Left lobe of liver (tissue), 2 donors: ENCODE measurements around the gene KIAA1210. TPM values are rescaled to one million over a fixed set of nuclear protein-coding genes. Genes with fewer than 3 reads are reported as not detected.

Experiments used
- ATAC-seq: fragments of 200-7000 bp; cut with Tn5 transposase; one replicate; pipeline ENCODE4 v1.9.1; 2020; ENCODE audit warnings: mild to moderate bottlenecking, moderate library complexity
- DNase-seq: peaks from one replicate; pipeline ENCODE4 v3.0.0-alpha.2; 2020; ENCODE audit warnings: low spot score
- total RNA-seq: library from RNA; stranded (reverse); gene quantifications from one replicate; pipeline ENCODE4 v1.2.1, GENCODE V29; 2021
- donor health status: DM: no; HTN: no; CAD: no; lungs with moderate emphysema.
- donor health status: DM: no; HTN: yes; CAD: no.

The KIAA1210 gene
- not detected for total RNA-seq

- DNase-seq: no peak
Measured at GRCh38 chrX:119127650-119128049, at the start of gene KIAA1210. TSS of gene KIAA1210 (minus strand) at chrX:119127812. CDS start at chrX:119123642, 4,170 bp downstream.

GRCh38 chrX:119177278-119177677, 49.7 kb upstream of the KIAA1210 start:
- DNase-seq (no peak), ATAC-seq (no peak)

More at GRCh38 chrX:119127650-119128049, at the start of gene KIAA1210:
- ATAC-seq: no peak

GRCh38 chrX:119174900-119175299, 47.3 kb upstream of the KIAA1210 start:
- ATAC-seq (peak; percentile 47), DNase-seq (no peak)

- no peak for ATAC-seq
- no peak for DNase-seq
Measured at GRCh38 chrX:119168104-119168503, 40.5 kb upstream of the KIAA1210 start.

GRCh38 chrX:119158226-119158625, 30.6 kb upstream of the KIAA1210 start:
- ATAC-seq (no peak), DNase-seq (no peak)

- no peak for DNase-seq
- ATAC-seq: no peak
Measured at GRCh38 chrX:119156241-119156640, 28.6 kb upstream of the KIAA1210 start.

- DNase-seq (no peak), ATAC-seq (peak; percentile 47)
Measured at GRCh38 chrX:119155416-119156035, 27.9 kb upstream of the KIAA1210 start.

GRCh38 chrX:119151051-119151380, 23.4 kb upstream of the KIAA1210 start:
- no peak for ATAC-seq
- DNase-seq: no peak

GRCh38 chrX:119150163-119151050, 22.8 kb upstream of the KIAA1210 start:
- DNase-seq (no peak), ATAC-seq (no peak)

GRCh38 chrX:119147486-119147885, 19.9 kb upstream of the KIAA1210 start:
- ATAC-seq (peak; percentile 89), DNase-seq (peak; percentile 64)

- DNase-seq (peak; percentile 46), ATAC-seq (peak; percentile 80)
Measured at GRCh38 chrX:119145241-119145653, 17.6 kb upstream of the KIAA1210 start.

- no peak for ATAC-seq
- DNase-seq: no peak
Measured at GRCh38 chrX:119134466-119134865, 6.9 kb upstream of the KIAA1210 start.

GRCh38 chrX:119132961-119133360, 5.3 kb upstream of the KIAA1210 start:
- ATAC-seq: no peak

GRCh38 chrX:119132316-119132715, 4.7 kb upstream of the KIAA1210 start:
- ATAC-seq: no peak
- no peak for DNase-seq

More at GRCh38 chrX:119132961-119133360, 5.3 kb upstream of the KIAA1210 start:
- DNase-seq: no peak

- no peak for ATAC-seq
- DNase-seq: no peak
Measured at GRCh38 chrX:119130911-119131310, 3.3 kb upstream of the KIAA1210 start.

- DNase-seq (no peak), ATAC-seq (no peak)
Measured at GRCh38 chrX:119121341-119121740, 6.3 kb downstream of the KIAA1210 start.

GRCh38 chrX:119118780-119119395, 8.7 kb downstream of the KIAA1210 start:
- ATAC-seq (peak; percentile 78), DNase-seq (peak; percentile 46)

GRCh38 chrX:119107206-119107605, 20.4 kb downstream of the KIAA1210 start:
- ATAC-seq: no peak

GRCh38 chrX:119105826-119106225, 21.8 kb downstream of the KIAA1210 start:
- ATAC-seq (no peak), DNase-seq (no peak)

More at GRCh38 chrX:119107206-119107605, 20.4 kb downstream of the KIAA1210 start:
- no peak for DNase-seq

- ATAC-seq (no peak), DNase-seq (no peak)
Measured at GRCh38 chrX:119101168-119101567, 26.4 kb downstream of the KIAA1210 start.

GRCh38 chrX:119095936-119096335, 31.7 kb downstream of the KIAA1210 start:
- no peak for ATAC-seq
- DNase-seq: no peak

GRCh38 chrX:119094819-119095218, 32.8 kb downstream of the KIAA1210 start:
- no peak for DNase-seq
- ATAC-seq: no peak
